GM23338 (cell line): ENCODE measurements around the gene CCDC201. TPM values are rescaled to one million over a fixed set of nuclear protein-coding genes. Genes with fewer than 3 reads are reported as not detected.

ENCODE experiments used
- ATAC-seq: fragments of 200-7000 bp; cut with Tn5 transposase; 3 replicates; pipeline ENCODE4 v1.9.1; 2020
- DNase-seq: peaks from one replicate; pipeline ENCODE4 v3.0.0-alpha.2; 2015; ENCODE audit warnings: low spot score
- H2AFZ ChIP-seq: fragments of 200-600 bp; sonication (generic); 2 replicates; pipeline ENCODE4 v1.8.0; 2016; ENCODE audit warnings: antibody characterized with exemption, mild to moderate bottlenecking, moderate library complexity
- H3F3A ChIP-seq: fragments of 200-600 bp; sonication (generic); replicated peaks from 2 replicates; pipeline ENCODE4 v1.8.0; 2017; ENCODE audit warnings: antibody characterized with exemption, mixed run types, low read depth
- H3K27ac ChIP-seq: fragments of 200-600 bp; sonication (generic); 2 replicates; pipeline ENCODE4 v1.6.1; 2016; ENCODE audit warnings: low read depth
- H3K27me3 ChIP-seq: fragments of 200-600 bp; sonication (generic); 2 replicates; pipeline ENCODE4 v1.8.0; 2016; ENCODE audit warnings: mild to moderate bottlenecking, mixed run types, moderate library complexity; ENCODE audit not compliant: insufficient read depth
- H3K36me3 ChIP-seq: fragments of 200-600 bp; sonication (generic); 2 replicates; pipeline ENCODE4 v1.8.0; 2016; ENCODE audit warnings: mild to moderate bottlenecking; ENCODE audit not compliant: insufficient read depth
- H3K4me1 ChIP-seq: fragments of 200-600 bp; sonication (generic); 2 replicates; pipeline ENCODE4 v1.8.0; 2016; ENCODE audit warnings: mild to moderate bottlenecking, moderate library complexity; ENCODE audit not compliant: insufficient read depth
- H3K4me2 ChIP-seq: fragments of 200-600 bp; sonication (generic); 2 replicates; pipeline ENCODE4 v1.7.1; 2017; ENCODE audit warnings: mixed run types
- H3K4me3 ChIP-seq: fragments of 200-600 bp; sonication (generic); 2 replicates; pipeline ENCODE4 v1.6.1; 2016; ENCODE audit warnings: mixed run types
- H3K79me2 ChIP-seq: fragments of 200-600 bp; sonication (generic); replicated peaks from 2 replicates; pipeline ENCODE4 v1.8.0; 2017; ENCODE audit warnings: mild to moderate bottlenecking; ENCODE audit not compliant: insufficient read depth
- H3K9me2 ChIP-seq: fragments of 200-600 bp; sonication (generic); 2 replicates; pipeline ENCODE4 v1.8.0; 2017; ENCODE audit not compliant: insufficient read depth
- H4K20me1 ChIP-seq: fragments of 200-600 bp; sonication (generic); replicated peaks from 2 replicates; pipeline ENCODE4 v1.8.0; 2017; ENCODE audit warnings: mild to moderate bottlenecking; ENCODE audit not compliant: insufficient read depth
- H3K27ac Mint-ChIP-seq: 2 replicates; pipeline ENCODE4 v1.8.0; 2020; ENCODE audit warnings: inconsistent platforms, mild to moderate bottlenecking, moderate library complexity, mixed read lengths
- H3K27me3 Mint-ChIP-seq: 3 replicates; pipeline ENCODE4 v1.8.0; 2022; ENCODE audit warnings: low read depth, mild to moderate bottlenecking, moderate library complexity, mixed read lengths, inconsistent platforms; ENCODE audit not compliant: insufficient read depth, poor library complexity
- H3K36me3 Mint-ChIP-seq: 3 replicates; pipeline ENCODE4 v1.8.0; 2021; ENCODE audit warnings: low read depth, mild to moderate bottlenecking, inconsistent platforms, moderate library complexity, mixed read lengths
- H3K4me1 Mint-ChIP-seq: 3 replicates; pipeline ENCODE4 v1.8.0; 2020; ENCODE audit warnings: mild to moderate bottlenecking, inconsistent platforms, mixed read lengths
- H3K4me3 Mint-ChIP-seq: 3 replicates; pipeline ENCODE4 v1.8.0; 2021; ENCODE audit warnings: moderate library complexity, mild to moderate bottlenecking, inconsistent platforms, mixed read lengths
- H3K9me3 Mint-ChIP-seq: 3 replicates; pipeline ENCODE4 v1.8.0; 2020; ENCODE audit warnings: moderate library complexity, mild to moderate bottlenecking, inconsistent platforms, mixed read lengths
- CREB1 ChIP-seq: fragments of 250-450 bp; sonication (Bioruptor Pico); IDR thresholded peaks from 2 replicates; pipeline ENCODE4 v1.5.0; 2020; ENCODE audit warnings: low read depth, mild to moderate bottlenecking, moderate library complexity
- CTCF ChIP-seq, 2 experiments: fragments of 200-600 bp in 1 of 2; sonication (generic) in 1 of 2; conservative IDR thresholded peaks; 2 replicates each; pipeline versions ENCODE4 v1.5.1 to v1.6.1; 2016 to 2017; ENCODE audit warnings: antibody characterized with exemption in 2 of 2, low read depth in 2 of 2, mild to moderate bottlenecking in 2 of 2, moderate library complexity in 1 of 2
- EZH2 ChIP-seq: fragments of 200-600 bp; sonication (generic); IDR thresholded peaks from one replicate; pipeline ENCODE4 v1.8.0; 2017; ENCODE audit warnings: antibody characterized with exemption, mild to moderate bottlenecking, low read depth; ENCODE audit not compliant: unreplicated experiment
- EZH2phosphoT487 ChIP-seq: fragments of 200-600 bp; sonication (generic); IDR thresholded peaks from one replicate; pipeline ENCODE4 v1.8.1; 2018; ENCODE audit warnings: antibody characterized with exemption; ENCODE audit not compliant: unreplicated experiment
- JUNB ChIP-seq: IDR thresholded peaks from one replicate; pipeline ENCODE4 v1.6.1; 2016; ENCODE audit warnings: antibody characterized with exemption; ENCODE audit not compliant: unreplicated experiment
- NANOG ChIP-seq: IDR thresholded peaks from 2 replicates; pipeline ENCODE4 v1.6.1; 2016; ENCODE audit warnings: antibody characterized with exemption, borderline replicate concordance
- POLR2AphosphoS5 ChIP-seq: IDR thresholded peaks from 2 replicates; pipeline ENCODE4 v1.6.1; 2016; ENCODE audit warnings: antibody characterized with exemption, low read depth
- STAT1 ChIP-seq: IDR thresholded peaks from one replicate; pipeline ENCODE4 v1.6.1; 2016; ENCODE audit warnings: antibody characterized with exemption; ENCODE audit not compliant: unreplicated experiment
- ZNF114 ChIP-seq: fragments of 250-450 bp; sonication (Bioruptor Pico); IDR thresholded peaks from 2 replicates; pipeline ENCODE4 v1.5.0; 2020; ENCODE audit warnings: mild to moderate bottlenecking, moderate library complexity
- ZNF331 ChIP-seq: fragments of 250-450 bp; sonication (Bioruptor Pico); IDR thresholded peaks from 2 replicates; pipeline ENCODE4 v1.5.0; 2020; ENCODE audit warnings: low read depth, mild to moderate bottlenecking, moderate library complexity
- polyA plus RNA-seq: library from polyadenylated mRNA; unstranded; fragments of >200 nt; fragmentation: Nextera tagmentation; extraction: Ambion mirVana; gene quantifications from 2 replicates; pipeline ENCODE4 v1.2.1, GENCODE V29; 2016
- total RNA-seq: library from RNA; depleted of rRNA; stranded (reverse); fragments of >200 nt; shearing (Covaris generic); gene quantifications from 2 replicates; pipeline ENCODE4 v1.2.3, GENCODE V29; 2014
- TF ChIP-seq, protein P1 (sequence below): IDR thresholded peaks from 2 replicates; pipeline ENCODE4 v1.6.1; 2016; ENCODE audit warnings: antibody characterized with exemption
- TF ChIP-seq, protein P2 (sequence below): IDR thresholded peaks from one replicate; pipeline ENCODE4 v1.6.1; 2018; ENCODE audit warnings: antibody characterized with exemption; ENCODE audit not compliant: unreplicated experiment
- TF ChIP-seq, protein P3 (sequence below): fragments of 250-450 bp; sonication (Bioruptor Pico); IDR thresholded peaks from 2 replicates; pipeline ENCODE4 v1.5.0; 2020; ENCODE audit warnings: mild to moderate bottlenecking, moderate library complexity

Gene CCDC201
- total and polyA plus RNA-seq, 2 experiments from 2014 or later = not detected

DNA sequence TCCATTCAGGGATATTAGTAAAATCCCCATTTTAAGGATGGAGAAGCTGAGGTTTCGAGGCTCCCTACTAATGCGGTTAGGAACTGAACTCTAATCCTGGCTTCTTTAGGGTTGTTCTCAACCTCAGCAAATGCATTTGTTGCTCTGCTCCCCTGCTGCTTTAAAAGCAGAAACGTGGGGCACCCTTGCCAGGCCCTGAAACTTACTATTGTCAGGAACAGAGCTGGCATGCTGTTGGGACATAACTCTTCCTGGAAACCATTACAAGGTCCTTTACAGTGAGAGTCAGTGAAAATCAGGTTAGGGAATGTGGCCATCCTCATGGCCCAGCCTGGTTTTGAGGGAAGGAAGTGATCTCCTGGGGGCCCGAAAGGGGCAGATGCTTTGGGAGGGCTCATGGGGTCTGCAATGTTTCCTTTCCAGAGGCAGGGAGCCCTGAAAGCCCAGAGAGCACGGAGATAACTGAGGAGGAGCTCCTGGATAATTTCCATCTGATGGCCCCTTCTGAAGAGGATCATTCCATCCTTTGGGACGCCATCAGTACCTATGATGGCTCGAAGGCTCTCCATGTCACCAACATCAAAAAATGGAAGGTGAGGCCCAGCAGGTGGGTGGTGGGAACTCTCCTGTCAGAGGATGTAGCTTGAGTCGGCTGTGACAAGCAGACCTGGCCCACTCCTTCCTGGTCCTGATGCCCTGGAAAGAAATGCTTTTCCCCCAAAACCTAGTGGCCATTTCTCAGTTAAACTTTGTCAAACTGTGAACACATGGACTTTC lies 17.4 kb upstream of the CCDC201 start:
- Histone ChIP-seq H3K36me3 (no peaks in the 10 kb centered on the region), H3K4me2 (0 out of 2 replicates have a peak overlapping the region, but pooled peaks have one; percentile 83), H3K4me3 (no peak overlapping the region), H3K27me3 (peaks cover 49% of the 10 kb centered on the region), H3K27ac (no peak overlapping the region), H3F3A (no peaks in the 10 kb centered on the region), H3K79me2 (no peaks in the 10 kb centered on the region), H2AFZ (no peak overlapping the region), H3K9me2 (no peaks in the 10 kb centered on the region), H4K20me1 (no peaks in the 10 kb centered on the region; the same call in 1 of the 2 replicates), H3K4me1 (peaks cover 17% of the 10 kb centered on the region)
- ATAC-seq = no peak
- DNase-seq = no peak
- Mint-ChIP-seq H3K36me3 (no peaks in the 10 kb centered on the region), H3K9me3 (no peaks in the 10 kb centered on the region; the same call in 2 of the 3 replicates), H3K27ac (no peak overlapping the region), H3K27me3 (peaks cover 41% of the 10 kb centered on the region), H3K4me1 (peaks cover 16% of the 10 kb centered on the region), H3K4me3 (no peak overlapping the region)
- TF ChIP-seq, protein P1, sequence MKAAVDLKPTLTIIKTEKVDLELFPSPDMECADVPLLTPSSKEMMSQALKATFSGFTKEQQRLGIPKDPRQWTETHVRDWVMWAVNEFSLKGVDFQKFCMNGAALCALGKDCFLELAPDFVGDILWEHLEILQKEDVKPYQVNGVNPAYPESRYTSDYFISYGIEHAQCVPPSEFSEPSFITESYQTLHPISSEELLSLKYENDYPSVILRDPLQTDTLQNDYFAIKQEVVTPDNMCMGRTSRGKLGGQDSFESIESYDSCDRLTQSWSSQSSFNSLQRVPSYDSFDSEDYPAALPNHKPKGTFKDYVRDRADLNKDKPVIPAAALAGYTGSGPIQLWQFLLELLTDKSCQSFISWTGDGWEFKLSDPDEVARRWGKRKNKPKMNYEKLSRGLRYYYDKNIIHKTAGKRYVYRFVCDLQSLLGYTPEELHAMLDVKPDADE = no peak
- no peak for TF ChIP-seq CREB1
- TF ChIP-seq JUNB = no peak
- no peak for TF ChIP-seq NANOG
- no peak for TF ChIP-seq CTCF (conservative IDR thresholded peaks at IDR 0.05; ENCODE audit: low read depth in 2 of 2)
- no peak for TF ChIP-seq ZNF331 (CRISPR knock-in tag)
- no peak for TF ChIP-seq EZH2
- TF ChIP-seq EZH2phosphoT487 = no peak
- TF ChIP-seq, protein P2, sequence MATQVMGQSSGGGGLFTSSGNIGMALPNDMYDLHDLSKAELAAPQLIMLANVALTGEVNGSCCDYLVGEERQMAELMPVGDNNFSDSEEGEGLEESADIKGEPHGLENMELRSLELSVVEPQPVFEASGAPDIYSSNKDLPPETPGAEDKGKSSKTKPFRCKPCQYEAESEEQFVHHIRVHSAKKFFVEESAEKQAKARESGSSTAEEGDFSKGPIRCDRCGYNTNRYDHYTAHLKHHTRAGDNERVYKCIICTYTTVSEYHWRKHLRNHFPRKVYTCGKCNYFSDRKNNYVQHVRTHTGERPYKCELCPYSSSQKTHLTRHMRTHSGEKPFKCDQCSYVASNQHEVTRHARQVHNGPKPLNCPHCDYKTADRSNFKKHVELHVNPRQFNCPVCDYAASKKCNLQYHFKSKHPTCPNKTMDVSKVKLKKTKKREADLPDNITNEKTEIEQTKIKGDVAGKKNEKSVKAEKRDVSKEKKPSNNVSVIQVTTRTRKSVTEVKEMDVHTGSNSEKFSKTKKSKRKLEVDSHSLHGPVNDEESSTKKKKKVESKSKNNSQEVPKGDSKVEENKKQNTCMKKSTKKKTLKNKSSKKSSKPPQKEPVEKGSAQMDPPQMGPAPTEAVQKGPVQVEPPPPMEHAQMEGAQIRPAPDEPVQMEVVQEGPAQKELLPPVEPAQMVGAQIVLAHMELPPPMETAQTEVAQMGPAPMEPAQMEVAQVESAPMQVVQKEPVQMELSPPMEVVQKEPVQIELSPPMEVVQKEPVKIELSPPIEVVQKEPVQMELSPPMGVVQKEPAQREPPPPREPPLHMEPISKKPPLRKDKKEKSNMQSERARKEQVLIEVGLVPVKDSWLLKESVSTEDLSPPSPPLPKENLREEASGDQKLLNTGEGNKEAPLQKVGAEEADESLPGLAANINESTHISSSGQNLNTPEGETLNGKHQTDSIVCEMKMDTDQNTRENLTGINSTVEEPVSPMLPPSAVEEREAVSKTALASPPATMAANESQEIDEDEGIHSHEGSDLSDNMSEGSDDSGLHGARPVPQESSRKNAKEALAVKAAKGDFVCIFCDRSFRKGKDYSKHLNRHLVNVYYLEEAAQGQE = no peak
- TF ChIP-seq ZNF114 (CRISPR knock-in tag) = no peak
- TF ChIP-seq, protein P3, sequence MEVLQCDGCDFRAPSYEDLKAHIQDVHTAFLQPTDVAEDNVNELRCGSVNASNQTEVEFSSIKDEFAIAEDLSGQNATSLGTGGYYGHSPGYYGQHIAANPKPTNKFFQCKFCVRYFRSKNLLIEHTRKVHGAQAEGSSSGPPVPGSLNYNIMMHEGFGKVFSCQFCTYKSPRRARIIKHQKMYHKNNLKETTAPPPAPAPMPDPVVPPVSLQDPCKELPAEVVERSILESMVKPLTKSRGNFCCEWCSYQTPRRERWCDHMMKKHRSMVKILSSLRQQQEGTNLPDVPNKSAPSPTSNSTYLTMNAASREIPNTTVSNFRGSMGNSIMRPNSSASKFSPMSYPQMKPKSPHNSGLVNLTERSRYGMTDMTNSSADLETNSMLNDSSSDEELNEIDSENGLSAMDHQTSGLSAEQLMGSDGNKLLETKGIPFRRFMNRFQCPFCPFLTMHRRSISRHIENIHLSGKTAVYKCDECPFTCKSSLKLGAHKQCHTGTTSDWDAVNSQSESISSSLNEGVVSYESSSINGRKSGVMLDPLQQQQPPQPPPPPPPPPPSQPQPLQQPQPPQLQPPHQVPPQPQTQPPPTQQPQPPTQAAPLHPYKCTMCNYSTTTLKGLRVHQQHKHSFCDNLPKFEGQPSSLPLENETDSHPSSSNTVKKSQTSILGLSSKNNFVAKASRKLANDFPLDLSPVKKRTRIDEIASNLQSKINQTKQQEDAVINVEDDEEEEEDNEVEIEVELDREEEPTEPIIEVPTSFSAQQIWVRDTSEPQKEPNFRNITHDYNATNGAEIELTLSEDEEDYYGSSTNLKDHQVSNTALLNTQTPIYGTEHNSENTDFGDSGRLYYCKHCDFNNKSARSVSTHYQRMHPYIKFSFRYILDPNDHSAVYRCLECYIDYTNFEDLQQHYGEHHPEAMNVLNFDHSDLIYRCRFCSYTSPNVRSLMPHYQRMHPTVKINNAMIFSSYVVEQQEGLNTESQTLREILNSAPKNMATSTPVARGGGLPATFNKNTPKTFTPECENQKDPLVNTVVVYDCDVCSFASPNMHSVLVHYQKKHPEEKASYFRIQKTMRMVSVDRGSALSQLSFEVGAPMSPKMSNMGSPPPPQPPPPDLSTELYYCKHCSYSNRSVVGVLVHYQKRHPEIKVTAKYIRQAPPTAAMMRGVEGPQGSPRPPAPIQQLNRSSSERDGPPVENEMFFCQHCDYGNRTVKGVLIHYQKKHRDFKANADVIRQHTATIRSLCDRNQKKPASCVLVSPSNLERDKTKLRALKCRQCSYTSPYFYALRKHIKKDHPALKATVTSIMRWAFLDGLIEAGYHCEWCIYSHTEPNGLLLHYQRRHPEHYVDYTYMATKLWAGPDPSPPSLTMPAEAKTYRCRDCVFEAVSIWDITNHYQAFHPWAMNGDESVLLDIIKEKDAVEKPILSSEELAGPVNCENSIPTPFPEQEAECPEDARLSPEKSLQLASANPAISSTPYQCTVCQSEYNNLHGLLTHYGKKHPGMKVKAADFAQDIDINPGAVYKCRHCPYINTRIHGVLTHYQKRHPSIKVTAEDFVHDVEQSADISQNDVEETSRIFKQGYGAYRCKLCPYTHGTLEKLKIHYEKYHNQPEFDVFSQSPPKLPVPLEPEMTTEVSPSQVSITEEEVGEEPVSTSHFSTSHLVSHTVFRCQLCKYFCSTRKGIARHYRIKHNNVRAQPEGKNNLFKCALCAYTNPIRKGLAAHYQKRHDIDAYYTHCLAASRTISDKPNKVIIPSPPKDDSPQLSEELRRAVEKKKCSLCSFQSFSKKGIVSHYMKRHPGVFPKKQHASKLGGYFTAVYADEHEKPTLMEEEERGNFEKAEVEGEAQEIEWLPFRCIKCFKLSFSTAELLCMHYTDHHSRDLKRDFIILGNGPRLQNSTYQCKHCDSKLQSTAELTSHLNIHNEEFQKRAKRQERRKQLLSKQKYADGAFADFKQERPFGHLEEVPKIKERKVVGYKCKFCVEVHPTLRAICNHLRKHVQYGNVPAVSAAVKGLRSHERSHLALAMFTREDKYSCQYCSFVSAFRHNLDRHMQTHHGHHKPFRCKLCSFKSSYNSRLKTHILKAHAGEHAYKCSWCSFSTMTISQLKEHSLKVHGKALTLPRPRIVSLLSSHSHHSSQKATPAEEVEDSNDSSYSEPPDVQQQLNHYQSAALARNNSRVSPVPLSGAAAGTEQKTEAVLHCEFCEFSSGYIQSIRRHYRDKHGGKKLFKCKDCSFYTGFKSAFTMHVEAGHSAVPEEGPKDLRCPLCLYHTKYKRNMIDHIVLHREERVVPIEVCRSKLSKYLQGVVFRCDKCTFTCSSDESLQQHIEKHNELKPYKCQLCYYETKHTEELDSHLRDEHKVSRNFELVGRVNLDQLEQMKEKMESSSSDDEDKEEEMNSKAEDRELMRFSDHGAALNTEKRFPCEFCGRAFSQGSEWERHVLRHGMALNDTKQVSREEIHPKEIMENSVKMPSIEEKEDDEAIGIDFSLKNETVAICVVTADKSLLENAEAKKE = no peak
- TF ChIP-seq STAT1 = no peak
- TF ChIP-seq POLR2AphosphoS5 = no peak
